K562 (cell line): Measurements from ENCODE around the gene UBL5. TPM values are rescaled to one million over a fixed set of nuclear protein-coding genes. Genes with fewer than 3 reads are reported as not detected.

Source experiments
- ARID3A ChIP-seq: IDR thresholded peaks from 2 replicates; pipeline ENCODE4 v1.6.1; 2012; ENCODE audit warnings: low read depth, low read length, improper control_type of control experiment, borderline replicate concordance
- BCLAF1 ChIP-seq, 2 experiments: fragments of 450-650 bp in 1 of 2; IDR thresholded peaks; 2 replicates each; pipeline ENCODE4 v1.6.1; 2011 to 2017; ENCODE audit warnings: low read depth in 2 of 2, antibody characterized with exemption in 1 of 2, borderline replicate concordance in 1 of 2, low read length in 1 of 2, mild to moderate bottlenecking in 1 of 2, mixed read lengths in 1 of 2; ENCODE audit not compliant: control insufficient read depth in 1 of 2
- CEBPZ ChIP-seq: fragments of 150-350 bp; IDR thresholded peaks from 2 replicates; pipeline ENCODE4 v1.6.1; 2014; ENCODE audit warnings: low read depth, mild to moderate bottlenecking, low read length, borderline replicate concordance
- GTF3C2 ChIP-seq: IDR thresholded peaks from 3 replicates; pipeline ENCODE4 v1.6.1; 2011; ENCODE audit warnings: borderline replicate concordance, mild to moderate bottlenecking, moderate library complexity; ENCODE audit not compliant: insufficient read length; ENCODE audit errors: extremely low read depth
- HMGN3 ChIP-seq: IDR thresholded peaks from 2 replicates; pipeline ENCODE4 v1.6.1; 2011; ENCODE audit warnings: borderline replicate concordance, low read depth, mild to moderate bottlenecking, mixed read lengths, low read length; ENCODE audit not compliant: insufficient read length; ENCODE audit errors: extremely low read depth
- MED1 ChIP-seq: sonication (generic); formaldehyde crosslinking; IDR thresholded peaks from 2 replicates; pipeline ENCODE4 v1.8.1; 2023; ENCODE audit warnings: missing genetic modification reagents, borderline replicate concordance
- MTA3 ChIP-seq: fragments of 450-650 bp; formaldehyde crosslinking; IDR thresholded peaks from 2 replicates; pipeline ENCODE4 v1.6.1; 2017; ENCODE audit warnings: mild to moderate bottlenecking, borderline replicate concordance
- NEUROD1 ChIP-seq: fragments of 150-350 bp; IDR thresholded peaks from 2 replicates; pipeline ENCODE4 v1.6.1; 2014; ENCODE audit warnings: borderline replicate concordance, low read length, low read depth; ENCODE audit not compliant: partially characterized antibody
- POLR2H ChIP-seq: IDR thresholded peaks from 2 replicates; pipeline ENCODE4 v1.6.1; 2016; ENCODE audit warnings: missing genetic modification characterization, low read depth, mild to moderate bottlenecking, control low read depth, missing compliant biosample characterization, moderate library complexity
- SPI1 ChIP-seq: IDR thresholded peaks from 2 replicates; pipeline ENCODE4 v1.6.1; 2011; ENCODE audit warnings: low read depth, low read length, control low read depth, borderline replicate concordance
- ZBTB1 ChIP-seq: sonication (generic); formaldehyde crosslinking; IDR thresholded peaks from 2 replicates; pipeline ENCODE4 v1.8.1; 2023; ENCODE audit warnings: missing genetic modification reagents, low read depth, mild to moderate bottlenecking, borderline replicate concordance
- ZNF253 ChIP-seq: fragments of 250-450 bp; sonication (Bioruptor Pico); conservative IDR thresholded peaks from 2 replicates; pipeline ENCODE4 v1.6.1; 2021; ENCODE audit warnings: mild to moderate bottlenecking
- ZNF263 ChIP-seq: sonication (generic); formaldehyde crosslinking; IDR thresholded peaks from 2 replicates; pipeline ENCODE4 v1.8.0; 2022; ENCODE audit warnings: mild to moderate bottlenecking, missing genetic modification reagents, borderline replicate concordance
- polyA plus RNA-seq, 8 experiments: library from polyadenylated mRNA; depleted of rRNA in 4 of 8; stranded (reverse) in 5 of 8; unstranded in 3 of 8; fragments of >200 nt; fragmentation: Nextera tagmentation in 2 of 8; fragmentation: Illumina TruSeq in 1 of 8; extraction: Ambion mirVana in 2 of 8; extraction: Trizol in 1 of 8; gene quantifications; 2 replicates each; pipeline versions ENCODE4 v1.2.1 to v1.2.3, GENCODE V29; 2011 to 2014; ENCODE audit warnings: inconsistent platforms in 1 of 8, missing spikeins in 1 of 8
- total RNA-seq, 7 experiments: library from RNA; depleted of rRNA in 6 of 7; stranded (reverse); fragments of >200 nt in 6 of 7; fragmentation: Illumina TruSeq in 2 of 7; extraction: Trizol in 2 of 7; gene quantifications; 2 replicates each; pipeline versions ENCODE4 v1.2.1 to v1.2.3, GENCODE V29; 2011 to 2021; ENCODE audit warnings: low replicate concordance in 1 of 7

The UBL5 gene
- total and polyA plus RNA-seq, 9 of the 15 experiments (the other 6 are each of a cell fraction or from before 2014, with no cell fraction given) = 410 to 1,266 (median 613) TPM

- TF ChIP-seq ZBTB1 (CRISPR knock-in tag) (no peak), MTA3 (peak; percentile 47; the same call in 1 of the 2 replicates), HMGN3 (peak; percentile 86), ZNF253 (CRISPR knock-in tag) (no peak), NEUROD1 (peak; percentile 96), SPI1 (no peak), ARID3A (no peak), BCLAF1 (IDR thresholded peaks at IDR 0.05; ENCODE audit: borderline replicate concordance in 1 of 2, control insufficient read depth in 1 of 2, low read depth in 2 of 2, low read length in 1 of 2) (no peak), MED1 (CRISPR knock-in tag) (no peak), ZNF263 (CRISPR knock-in tag) (peak; percentile 76; the same call in 1 of the 2 replicates), CEBPZ (peak; percentile 75; the same call in 1 of the 2 replicates), POLR2H (no peak), GTF3C2 (no peak)
These were observed 7.2 kb downstream of the UBL5 start, which contains the start of gene PIN1 (continued) for GRCh38 chr19:9834726-9835506.
